GM12872 (cell line): ENCODE data around the gene ASPDH.

Experiments
- TF ChIP-seq, protein P1 (sequence below): IDR thresholded peaks from 3 replicates; pipeline ENCODE4 v1.5.1; 2011; ENCODE audit warnings: low read depth, mild to moderate bottlenecking, low read length, moderate library complexity; ENCODE audit not compliant: insufficient read depth

The ASPDH gene

DNA sequence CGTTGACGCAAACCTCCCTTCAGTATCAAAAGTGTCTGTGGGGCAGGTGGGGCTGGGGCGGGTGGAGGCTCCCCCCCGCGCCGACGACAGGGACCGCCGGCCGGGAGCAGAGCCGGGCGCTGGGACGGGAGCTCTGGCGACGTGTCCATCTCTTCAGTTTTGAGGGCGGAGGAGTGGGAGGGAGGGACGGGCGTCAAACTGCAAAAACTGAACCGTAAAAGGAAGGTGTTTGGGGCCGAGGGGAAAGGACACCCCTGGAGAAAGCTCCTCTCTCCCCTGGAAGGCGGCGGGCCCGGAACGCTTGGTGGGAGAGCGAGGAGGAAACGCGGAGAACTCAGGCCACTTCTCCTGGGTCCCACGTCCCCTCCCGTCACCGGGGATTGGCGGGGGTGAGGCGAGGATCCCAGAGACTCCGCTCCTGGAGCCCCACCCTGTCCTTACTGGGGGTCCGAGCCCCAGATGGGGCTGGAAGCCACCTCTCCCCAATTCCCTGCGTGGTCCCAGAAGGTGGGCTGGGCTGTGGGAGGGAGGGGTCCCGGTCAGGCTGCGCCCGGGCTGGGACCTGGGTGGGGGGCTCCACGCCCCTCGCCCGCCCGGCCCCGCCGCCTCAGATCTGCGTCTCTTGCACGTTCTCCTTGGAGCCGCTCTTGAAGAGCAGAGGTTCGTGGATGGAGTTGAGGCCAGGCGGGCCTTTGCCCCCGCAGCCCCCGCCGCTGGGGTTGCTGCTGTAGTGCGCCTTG is 3.4 kb upstream of the ASPDH start:
- TF ChIP-seq, protein P1, sequence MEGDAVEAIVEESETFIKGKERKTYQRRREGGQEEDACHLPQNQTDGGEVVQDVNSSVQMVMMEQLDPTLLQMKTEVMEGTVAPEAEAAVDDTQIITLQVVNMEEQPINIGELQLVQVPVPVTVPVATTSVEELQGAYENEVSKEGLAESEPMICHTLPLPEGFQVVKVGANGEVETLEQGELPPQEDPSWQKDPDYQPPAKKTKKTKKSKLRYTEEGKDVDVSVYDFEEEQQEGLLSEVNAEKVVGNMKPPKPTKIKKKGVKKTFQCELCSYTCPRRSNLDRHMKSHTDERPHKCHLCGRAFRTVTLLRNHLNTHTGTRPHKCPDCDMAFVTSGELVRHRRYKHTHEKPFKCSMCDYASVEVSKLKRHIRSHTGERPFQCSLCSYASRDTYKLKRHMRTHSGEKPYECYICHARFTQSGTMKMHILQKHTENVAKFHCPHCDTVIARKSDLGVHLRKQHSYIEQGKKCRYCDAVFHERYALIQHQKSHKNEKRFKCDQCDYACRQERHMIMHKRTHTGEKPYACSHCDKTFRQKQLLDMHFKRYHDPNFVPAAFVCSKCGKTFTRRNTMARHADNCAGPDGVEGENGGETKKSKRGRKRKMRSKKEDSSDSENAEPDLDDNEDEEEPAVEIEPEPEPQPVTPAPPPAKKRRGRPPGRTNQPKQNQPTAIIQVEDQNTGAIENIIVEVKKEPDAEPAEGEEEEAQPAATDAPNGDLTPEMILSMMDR: no peak

DNA sequence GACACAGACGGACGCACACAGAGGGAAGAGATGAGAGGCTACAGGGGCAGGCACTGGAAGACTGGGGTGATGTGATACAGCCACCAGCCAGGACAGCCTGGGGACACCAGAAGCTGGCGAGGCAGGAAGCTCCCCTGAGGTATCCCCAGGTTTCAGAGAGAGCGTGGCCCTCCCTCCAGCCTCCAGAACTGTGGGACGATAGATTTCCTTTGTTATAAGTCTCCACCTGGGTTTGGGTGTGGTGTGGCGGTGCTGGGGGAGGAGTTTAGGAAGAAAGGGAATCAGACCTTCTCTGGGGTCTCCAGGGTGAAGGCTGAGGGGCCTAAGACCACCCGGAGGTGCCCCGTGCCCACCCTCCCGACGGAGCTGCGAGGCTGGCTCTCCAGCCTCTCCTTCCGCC is 2.7 kb upstream of the ASPDH start:
- TF ChIP-seq, protein P1: no peak

DNA sequence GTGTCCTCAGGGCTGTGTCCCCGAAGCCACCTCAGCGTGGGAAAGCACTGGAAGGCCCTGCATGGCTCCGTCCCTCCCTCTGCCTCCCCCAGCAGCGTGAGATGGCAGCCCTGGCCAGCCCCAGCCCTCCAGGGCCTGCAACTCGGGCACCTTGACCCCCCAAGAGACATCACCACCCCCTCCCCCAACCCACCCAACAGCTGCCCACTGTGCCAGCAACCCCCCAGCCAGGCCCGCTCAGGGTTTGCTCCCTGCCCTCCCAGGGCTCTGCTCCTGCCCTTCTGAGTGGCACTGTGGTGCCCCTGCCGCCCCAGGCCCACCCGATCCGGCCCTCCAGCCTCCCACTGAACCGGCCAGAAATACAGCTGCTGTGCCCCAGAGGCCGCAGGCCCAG is 1.5 kb upstream of the ASPDH start:
- TF ChIP-seq, protein P1: no peak

DNA sequence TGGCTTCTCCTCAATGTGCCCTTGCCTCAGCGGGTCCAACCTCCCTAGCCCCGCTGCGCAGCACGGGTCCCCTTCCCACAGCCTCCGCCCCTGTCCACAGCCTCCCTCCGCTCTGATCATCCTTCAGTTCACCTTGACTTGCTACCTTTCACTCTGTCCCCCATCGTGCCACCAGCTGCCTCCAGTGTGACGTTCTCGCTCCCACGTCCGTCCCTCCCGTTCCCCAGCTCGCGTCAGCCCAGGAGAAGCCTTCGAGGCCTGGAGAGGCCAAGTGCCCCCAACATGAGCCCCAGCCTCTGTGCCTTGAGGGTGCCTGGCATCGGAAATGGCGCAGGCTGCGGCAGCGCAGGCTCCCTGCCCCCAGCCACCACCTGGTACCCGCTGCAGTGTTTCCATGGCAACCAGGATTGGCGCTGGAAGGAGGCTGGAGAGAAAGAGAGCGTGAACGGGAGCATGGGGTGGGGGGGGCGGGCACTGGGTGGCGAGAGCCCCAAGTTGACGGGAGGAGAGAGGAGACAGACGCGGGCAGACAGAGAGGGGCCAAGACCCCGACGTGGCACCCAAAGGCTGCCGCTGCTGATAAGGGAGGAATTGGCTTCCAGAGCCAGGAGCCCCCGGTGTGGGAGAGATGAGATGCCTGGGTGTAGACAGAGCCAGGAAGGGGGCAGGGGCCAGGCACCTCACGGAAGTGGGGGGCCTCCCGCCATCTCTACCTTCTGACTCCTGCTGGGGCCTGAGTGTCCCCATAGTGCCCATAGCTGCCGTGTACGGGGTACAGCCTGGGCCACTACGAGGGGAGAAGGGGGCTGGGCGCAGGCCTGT is 844 bp upstream of the ASPDH start:
- TF ChIP-seq, protein P1: no peak

DNA sequence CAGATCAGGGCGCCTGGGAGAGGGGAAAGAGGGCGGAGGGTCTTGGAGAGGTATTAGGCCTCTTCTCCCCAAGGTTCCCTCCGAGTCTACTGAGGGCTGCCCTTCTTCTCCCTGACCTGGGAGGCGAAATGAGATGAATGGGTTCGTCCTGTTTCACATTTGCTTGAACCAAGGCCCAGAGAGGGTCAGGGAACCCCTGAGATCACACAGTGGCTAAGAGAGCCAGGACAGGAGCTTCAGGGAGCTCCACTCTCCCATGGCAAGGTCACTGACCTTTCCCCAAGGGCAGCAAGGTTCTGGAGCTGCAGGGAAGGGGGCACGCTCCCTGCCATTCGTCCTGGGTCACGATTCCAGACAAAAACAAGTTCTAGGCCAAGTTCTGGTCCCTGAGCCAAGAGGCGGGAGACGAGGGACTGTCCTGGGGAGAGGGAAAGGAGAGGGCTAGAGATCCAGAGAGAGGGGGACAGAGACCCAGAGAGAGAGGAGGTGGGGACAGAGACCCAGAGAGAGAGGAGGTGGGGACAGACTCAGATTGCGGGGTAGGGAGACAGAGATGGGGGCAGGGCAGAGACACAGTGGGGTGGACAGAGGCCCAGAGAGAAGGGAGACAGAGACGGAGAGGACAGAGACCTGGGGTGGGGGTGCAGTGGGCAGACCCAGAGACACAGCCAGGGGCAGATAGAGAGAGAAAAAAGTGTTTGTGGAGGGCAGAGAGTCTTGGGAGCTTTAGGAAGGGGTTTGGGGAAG is 541 bp downstream of the ASPDH start:
- TF ChIP-seq, protein P1: no peak

DNA sequence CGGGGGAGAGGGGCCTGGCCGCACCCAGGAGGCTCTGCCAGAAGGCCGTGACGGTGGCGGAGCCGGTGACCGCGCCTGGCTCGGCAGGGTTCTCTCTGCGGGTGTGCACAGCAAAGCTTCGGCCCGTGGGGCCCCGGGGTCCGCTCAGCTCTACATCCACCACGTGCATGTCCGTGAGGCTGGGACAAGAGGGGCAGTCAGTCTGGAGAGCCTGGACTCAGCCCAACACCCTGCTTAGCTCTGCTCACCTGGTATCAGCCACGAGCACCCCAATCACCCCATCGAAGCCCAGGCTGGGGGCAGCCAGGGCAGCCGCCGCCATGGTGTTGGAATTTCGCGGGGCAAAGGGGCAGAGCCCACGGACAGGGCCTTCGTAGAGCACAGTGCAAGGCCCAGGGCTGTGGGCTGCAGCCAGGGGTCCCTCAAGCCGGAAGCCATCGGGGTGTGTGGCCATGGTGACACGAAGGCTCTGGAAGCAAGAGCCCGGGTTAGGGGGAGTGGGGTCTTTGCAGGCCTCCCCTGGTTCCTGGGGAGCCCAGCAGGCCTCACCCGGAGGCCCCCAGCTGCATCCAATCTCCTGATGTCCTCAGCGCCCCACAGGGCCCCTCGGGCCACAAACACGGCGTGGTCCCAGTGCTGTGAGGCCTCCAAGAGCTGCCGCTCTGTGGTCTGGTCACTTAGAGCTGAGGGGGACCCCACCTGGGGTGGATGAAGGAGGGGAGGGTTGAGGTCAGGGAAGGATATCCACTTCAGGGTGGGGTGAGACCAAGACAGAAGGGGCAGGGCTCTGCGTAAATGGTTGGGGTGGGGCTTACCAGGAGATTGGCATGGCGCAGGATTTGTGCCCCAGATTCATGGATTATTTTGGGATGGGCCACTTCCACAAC is 1.4 kb downstream of the ASPDH start:
- TF ChIP-seq, protein P1: no peak
